Osteocyte (in vitro differentiated cells): Measurements from ENCODE around the gene BBS12. TPM values are rescaled to one million over a fixed set of nuclear protein-coding genes. Genes with fewer than 3 reads are reported as not detected.

Source experiments
- DNase-seq: peaks from one replicate; pipeline ENCODE4 v3.0.0; 2021; ENCODE audit warnings: mixed read lengths; ENCODE audit not compliant: unreplicated experiment; ENCODE audit errors: extremely low spot score
- H3K27ac Mint-ChIP-seq: one replicate; pipeline ENCODE4 v1.8.0; 2021; ENCODE audit warnings: mild to moderate bottlenecking, mixed read lengths; ENCODE audit not compliant: unreplicated experiment
- H3K27me3 Mint-ChIP-seq: one replicate; pipeline ENCODE4 v1.8.0; 2021; ENCODE audit warnings: mixed read lengths; ENCODE audit not compliant: unreplicated experiment
- H3K36me3 Mint-ChIP-seq: one replicate; pipeline ENCODE4 v1.8.0; 2021; ENCODE audit warnings: mixed read lengths; ENCODE audit not compliant: unreplicated experiment
- H3K4me1 Mint-ChIP-seq: one replicate; pipeline ENCODE4 v1.8.0; 2021; ENCODE audit warnings: mixed read lengths; ENCODE audit not compliant: unreplicated experiment
- H3K4me3 Mint-ChIP-seq: one replicate; pipeline ENCODE4 v1.8.0; 2021; ENCODE audit warnings: mild to moderate bottlenecking, moderate library complexity, mixed read lengths; ENCODE audit not compliant: unreplicated experiment
- H3K9me3 Mint-ChIP-seq: one replicate; pipeline ENCODE4 v1.8.0; 2021; ENCODE audit warnings: mixed read lengths; ENCODE audit not compliant: unreplicated experiment
- total RNA-seq: library from RNA; stranded (reverse); gene quantifications from 2 replicates; pipeline ENCODE4 v1.2.1, GENCODE V29; 2021
- TF ChIP-seq, protein P1 (sequence below): fragments of 200-600 bp; sonication (generic); IDR thresholded peaks from 2 replicates; pipeline ENCODE4 v1.5.0; 2021; ENCODE audit warnings: antibody characterized with exemption, mild to moderate bottlenecking, moderate library complexity

BBS12 gene
- total RNA-seq, 1 donor from 2014 or later, result 3.3 TPM

GRCh38 chr4:122691988-122692387 lies 40.5 kb upstream of the BBS12 start:
- H3K9me3 Mint-ChIP-seq, result no peaks in the 10 kb centered on the region

DNA sequence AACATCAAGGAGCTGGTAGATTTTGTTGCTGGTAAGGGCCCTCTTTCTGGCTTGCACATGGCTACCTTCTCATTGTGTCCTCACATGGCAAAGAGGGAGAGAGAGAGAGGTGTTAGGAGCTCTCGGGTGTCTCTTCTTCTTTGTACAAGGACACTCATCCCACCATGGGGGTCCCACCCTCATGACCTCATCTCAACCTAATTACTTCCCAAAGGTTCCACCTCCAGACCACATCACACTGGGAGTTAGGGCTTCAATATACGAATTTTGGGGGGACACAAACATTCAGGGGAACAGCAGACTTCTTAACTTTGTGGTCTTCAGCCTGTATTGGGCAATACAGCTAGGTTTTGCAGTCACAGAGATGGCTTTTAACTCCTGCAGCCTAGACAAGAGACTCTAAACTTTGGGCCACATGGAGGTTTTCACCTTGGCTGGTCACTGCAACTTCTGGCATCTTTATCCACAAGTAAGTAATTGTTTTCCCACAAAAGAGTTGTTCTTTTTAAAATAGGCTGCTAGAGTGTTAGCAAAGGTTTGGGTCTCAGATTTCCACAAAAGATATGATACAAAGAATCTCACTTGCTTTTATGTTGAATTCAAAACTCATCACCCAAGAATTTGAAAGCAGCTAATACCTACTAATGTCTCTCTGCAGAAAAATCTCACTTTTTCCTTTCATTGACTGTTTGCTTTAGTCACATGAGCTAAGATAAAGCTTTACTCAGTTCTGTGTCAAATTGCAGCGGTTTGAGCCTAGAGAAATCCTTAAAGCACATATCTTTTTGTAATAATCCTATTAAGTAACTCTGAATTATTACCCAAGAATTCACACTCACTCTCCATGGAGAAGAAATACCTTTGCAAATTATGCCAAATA lies 39.6 kb upstream of the BBS12 start:
- no peak for DNase-seq
- TF ChIP-seq, protein P1, sequence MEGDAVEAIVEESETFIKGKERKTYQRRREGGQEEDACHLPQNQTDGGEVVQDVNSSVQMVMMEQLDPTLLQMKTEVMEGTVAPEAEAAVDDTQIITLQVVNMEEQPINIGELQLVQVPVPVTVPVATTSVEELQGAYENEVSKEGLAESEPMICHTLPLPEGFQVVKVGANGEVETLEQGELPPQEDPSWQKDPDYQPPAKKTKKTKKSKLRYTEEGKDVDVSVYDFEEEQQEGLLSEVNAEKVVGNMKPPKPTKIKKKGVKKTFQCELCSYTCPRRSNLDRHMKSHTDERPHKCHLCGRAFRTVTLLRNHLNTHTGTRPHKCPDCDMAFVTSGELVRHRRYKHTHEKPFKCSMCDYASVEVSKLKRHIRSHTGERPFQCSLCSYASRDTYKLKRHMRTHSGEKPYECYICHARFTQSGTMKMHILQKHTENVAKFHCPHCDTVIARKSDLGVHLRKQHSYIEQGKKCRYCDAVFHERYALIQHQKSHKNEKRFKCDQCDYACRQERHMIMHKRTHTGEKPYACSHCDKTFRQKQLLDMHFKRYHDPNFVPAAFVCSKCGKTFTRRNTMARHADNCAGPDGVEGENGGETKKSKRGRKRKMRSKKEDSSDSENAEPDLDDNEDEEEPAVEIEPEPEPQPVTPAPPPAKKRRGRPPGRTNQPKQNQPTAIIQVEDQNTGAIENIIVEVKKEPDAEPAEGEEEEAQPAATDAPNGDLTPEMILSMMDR, result no peak
- H3K4me3 Mint-ChIP-seq, result no peak overlapping the region
- no peak overlapping the region for H3K27ac Mint-ChIP-seq
- peaks cover 7% of the 10 kb centered on the region for H3K4me1 Mint-ChIP-seq
- H3K36me3 Mint-ChIP-seq, result no peaks in the 10 kb centered on the region
- no peaks in the 10 kb centered on the region for H3K27me3 Mint-ChIP-seq
- no peaks in the 10 kb centered on the region for H3K9me3 Mint-ChIP-seq

More at GRCh38 chr4:122691988-122692387, 40.5 kb upstream of the BBS12 start:
- Mint-ChIP-seq H3K4me1 (peaks cover 13% of the 10 kb centered on the region), H3K4me3 (no peak overlapping the region), H3K27me3 (no peaks in the 10 kb centered on the region), H3K27ac (no peak overlapping the region), H3K36me3 (no peaks in the 10 kb centered on the region)
- TF ChIP-seq, protein P1, result no peak
- DNase-seq, result no peak

DNA sequence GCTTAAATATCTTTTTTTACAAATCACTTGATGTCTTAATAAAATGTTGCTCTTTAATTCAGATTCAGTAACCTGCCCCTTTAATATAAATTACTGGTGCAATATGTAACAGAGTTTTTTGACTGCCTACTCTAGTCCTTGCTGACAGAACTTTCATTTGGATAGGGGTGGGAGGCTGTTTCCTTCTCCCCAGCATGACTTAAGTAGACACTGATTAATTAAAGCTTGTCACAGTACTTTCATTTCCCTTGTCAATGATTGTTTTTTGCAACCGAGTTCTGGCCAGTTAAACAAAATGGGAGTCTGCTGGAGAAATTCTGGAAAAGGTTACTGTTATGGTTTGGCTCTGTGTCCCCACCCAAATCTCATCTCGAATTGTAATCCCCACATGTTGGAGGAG lies 37.3 kb upstream of the BBS12 start:
- no peak for DNase-seq
- Mint-ChIP-seq H3K36me3 (no peaks in the 10 kb centered on the region), H3K27ac (no peak overlapping the region), H3K4me1 (peaks cover 5% of the 10 kb centered on the region), H3K9me3 (no peaks in the 10 kb centered on the region), H3K27me3 (no peaks in the 10 kb centered on the region), H3K4me3 (no peak overlapping the region)
- TF ChIP-seq, protein P1, result no peak

DNA sequence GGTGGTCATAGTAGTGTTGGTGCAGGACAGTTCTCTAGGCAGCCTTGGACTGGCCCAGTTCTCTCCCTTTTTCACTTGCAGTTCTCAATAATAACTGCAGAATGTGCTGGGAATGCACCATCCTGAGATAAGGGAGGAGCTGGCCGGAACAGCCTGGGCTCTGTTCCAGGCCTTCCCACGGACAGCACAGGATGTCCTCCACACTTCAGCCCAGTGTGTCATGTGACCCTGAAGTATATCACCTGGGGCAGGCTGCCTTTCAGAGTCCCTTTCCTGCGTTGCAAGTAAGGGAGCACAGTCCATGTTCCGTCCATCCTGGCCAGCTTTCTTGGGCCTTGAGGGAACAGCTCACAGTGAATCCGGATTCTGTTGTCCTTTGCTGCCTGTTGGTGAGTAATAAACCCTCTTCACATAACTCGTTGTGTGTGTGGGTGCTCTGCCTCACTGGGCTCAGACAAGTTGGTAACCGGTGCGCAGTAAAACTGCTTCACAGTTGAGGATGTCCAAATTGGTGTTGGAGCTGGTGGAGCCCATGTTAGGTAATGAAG lies 32.3 kb upstream of the BBS12 start:
- no peaks in the 10 kb centered on the region for H3K36me3 Mint-ChIP-seq
- H3K27me3 Mint-ChIP-seq, result no peaks in the 10 kb centered on the region
- TF ChIP-seq, protein P1, result no peak
- no peak for DNase-seq
- no peaks in the 10 kb centered on the region for H3K4me1 Mint-ChIP-seq
- H3K9me3 Mint-ChIP-seq, result no peaks in the 10 kb centered on the region
- no peak overlapping the region for H3K4me3 Mint-ChIP-seq
- H3K27ac Mint-ChIP-seq, result no peak overlapping the region

- Mint-ChIP-seq H3K4me1 (no peaks in the 10 kb centered on the region), H3K27ac (no peak overlapping the region)
Measured at GRCh38 chr4:122701061-122701460, 31.4 kb upstream of the BBS12 start.

More at GRCh38 chr4:122701061-122701460, 31.4 kb upstream of the BBS12 start:
- TF ChIP-seq, protein P1, result no peak
- no peaks in the 10 kb centered on the region for H3K27me3 Mint-ChIP-seq
- no peaks in the 10 kb centered on the region for H3K9me3 Mint-ChIP-seq
- no peaks in the 10 kb centered on the region for H3K36me3 Mint-ChIP-seq
- H3K4me3 Mint-ChIP-seq, result no peak overlapping the region
- DNase-seq, result no peak
